Glutamatergic neuron (in vitro differentiated cells): Measurements from ENCODE around the gene PLEKHD1. TPM values are rescaled to one million over a fixed set of nuclear protein-coding genes. Genes with fewer than 3 reads are reported as not detected.

Experiments
- DNase-seq: peaks from one replicate; pipeline ENCODE4 v3.0.0; 2022
- H3K27ac Mint-ChIP-seq: one replicate; pipeline ENCODE4 v1.8.0; 2020; ENCODE audit warnings: mild to moderate bottlenecking, mixed read lengths, inconsistent platforms; ENCODE audit not compliant: unreplicated experiment
- H3K27me3 Mint-ChIP-seq: one replicate; pipeline ENCODE4 v1.8.0; 2020; ENCODE audit warnings: mild to moderate bottlenecking, moderate library complexity, mixed read lengths, inconsistent platforms; ENCODE audit not compliant: unreplicated experiment
- H3K36me3 Mint-ChIP-seq: one replicate; pipeline ENCODE4 v1.8.0; 2020; ENCODE audit warnings: mild to moderate bottlenecking, mixed read lengths, inconsistent platforms; ENCODE audit not compliant: unreplicated experiment
- H3K4me1 Mint-ChIP-seq: one replicate; pipeline ENCODE4 v1.8.0; 2020; ENCODE audit warnings: mild to moderate bottlenecking, low read depth, mixed read lengths, inconsistent platforms; ENCODE audit not compliant: unreplicated experiment
- H3K4me3 Mint-ChIP-seq: one replicate; pipeline ENCODE4 v1.8.0; 2020; ENCODE audit warnings: mild to moderate bottlenecking, mixed read lengths, inconsistent platforms; ENCODE audit not compliant: unreplicated experiment
- H3K9me3 Mint-ChIP-seq: one replicate; pipeline ENCODE4 v1.8.0; 2020; ENCODE audit warnings: mild to moderate bottlenecking, moderate library complexity, mixed read lengths, inconsistent platforms; ENCODE audit not compliant: unreplicated experiment
- total RNA-seq: library from RNA; stranded (reverse); fragmentation: NEBNext Ultra II Directional; extraction: Animal tissue kit (Norgen Biotek cat#: 25700); gene quantifications from one replicate; pipeline ENCODE4 v1.2.1, GENCODE V29; 2021; ENCODE audit not compliant: unreplicated experiment
- TF ChIP-seq, protein P1 (sequence below): fragments of 200-600 bp; sonication (generic); IDR thresholded peaks from one replicate; pipeline ENCODE4 v1.5.0; 2021; ENCODE audit not compliant: partially characterized antibody, unreplicated experiment

Gene PLEKHD1
- total RNA-seq, 1 donor from 2014 or later = 1.3 TPM

DNA sequence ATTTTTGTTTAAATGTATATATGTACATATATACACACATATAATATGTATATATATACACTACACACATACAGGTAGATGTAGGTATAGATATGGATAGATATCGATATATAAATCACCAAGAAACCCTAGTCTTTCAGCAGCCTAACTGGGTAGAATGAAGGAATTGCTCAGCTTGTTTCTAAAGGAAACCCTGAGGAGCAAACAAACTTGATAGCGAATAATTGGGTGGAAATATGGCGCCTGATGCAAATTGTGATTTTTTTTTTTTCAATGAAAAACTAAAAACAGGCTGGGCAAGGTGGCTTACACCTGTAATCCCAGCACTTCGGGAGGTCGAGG lies 90.4 kb downstream of the PLEKHD1 start:
- Mint-ChIP-seq H3K4me1 (peaks cover 8% of the 10 kb centered on the region), H3K27ac (peak overlapping the region; percentile 97), H3K27me3 (peaks cover 16% of the 10 kb centered on the region), H3K4me3 (peak overlapping the region; percentile 96), H3K36me3 (peaks cover 14% of the 10 kb centered on the region), H3K9me3 (peaks cover 12% of the 10 kb centered on the region)
- TF ChIP-seq, protein P1, sequence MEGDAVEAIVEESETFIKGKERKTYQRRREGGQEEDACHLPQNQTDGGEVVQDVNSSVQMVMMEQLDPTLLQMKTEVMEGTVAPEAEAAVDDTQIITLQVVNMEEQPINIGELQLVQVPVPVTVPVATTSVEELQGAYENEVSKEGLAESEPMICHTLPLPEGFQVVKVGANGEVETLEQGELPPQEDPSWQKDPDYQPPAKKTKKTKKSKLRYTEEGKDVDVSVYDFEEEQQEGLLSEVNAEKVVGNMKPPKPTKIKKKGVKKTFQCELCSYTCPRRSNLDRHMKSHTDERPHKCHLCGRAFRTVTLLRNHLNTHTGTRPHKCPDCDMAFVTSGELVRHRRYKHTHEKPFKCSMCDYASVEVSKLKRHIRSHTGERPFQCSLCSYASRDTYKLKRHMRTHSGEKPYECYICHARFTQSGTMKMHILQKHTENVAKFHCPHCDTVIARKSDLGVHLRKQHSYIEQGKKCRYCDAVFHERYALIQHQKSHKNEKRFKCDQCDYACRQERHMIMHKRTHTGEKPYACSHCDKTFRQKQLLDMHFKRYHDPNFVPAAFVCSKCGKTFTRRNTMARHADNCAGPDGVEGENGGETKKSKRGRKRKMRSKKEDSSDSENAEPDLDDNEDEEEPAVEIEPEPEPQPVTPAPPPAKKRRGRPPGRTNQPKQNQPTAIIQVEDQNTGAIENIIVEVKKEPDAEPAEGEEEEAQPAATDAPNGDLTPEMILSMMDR = peak; percentile 38
- no peak for DNase-seq

DNA sequence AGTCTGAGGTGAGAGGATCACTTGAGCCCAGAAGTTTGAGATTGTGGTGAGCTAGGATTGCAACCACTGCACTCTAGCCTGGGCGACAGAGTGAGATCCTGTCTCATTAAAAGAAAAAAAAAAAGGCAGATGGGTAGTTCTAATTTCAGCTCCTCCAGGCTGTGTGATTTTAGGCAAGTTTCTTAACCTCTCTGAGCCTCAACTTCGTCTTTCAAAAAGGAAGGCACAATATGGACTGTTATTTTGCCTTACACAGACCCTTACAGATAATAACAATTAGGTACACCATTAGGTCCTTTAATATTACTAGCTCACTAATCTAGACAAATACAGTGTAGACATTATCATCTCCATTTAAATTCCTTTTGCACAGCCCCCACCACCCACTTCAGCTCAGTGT lies 94.9 kb downstream of the PLEKHD1 start:
- no peak for DNase-seq
- H3K27me3 Mint-ChIP-seq = peaks cover 15% of the 10 kb centered on the region
- peaks cover 5% of the 10 kb centered on the region for H3K4me1 Mint-ChIP-seq
- no peak overlapping the region for H3K27ac Mint-ChIP-seq
- peaks cover 9% of the 10 kb centered on the region for H3K9me3 Mint-ChIP-seq
- no peak overlapping the region for H3K4me3 Mint-ChIP-seq
- TF ChIP-seq, protein P1 = no peak
- peaks cover 8% of the 10 kb centered on the region for H3K36me3 Mint-ChIP-seq

DNA sequence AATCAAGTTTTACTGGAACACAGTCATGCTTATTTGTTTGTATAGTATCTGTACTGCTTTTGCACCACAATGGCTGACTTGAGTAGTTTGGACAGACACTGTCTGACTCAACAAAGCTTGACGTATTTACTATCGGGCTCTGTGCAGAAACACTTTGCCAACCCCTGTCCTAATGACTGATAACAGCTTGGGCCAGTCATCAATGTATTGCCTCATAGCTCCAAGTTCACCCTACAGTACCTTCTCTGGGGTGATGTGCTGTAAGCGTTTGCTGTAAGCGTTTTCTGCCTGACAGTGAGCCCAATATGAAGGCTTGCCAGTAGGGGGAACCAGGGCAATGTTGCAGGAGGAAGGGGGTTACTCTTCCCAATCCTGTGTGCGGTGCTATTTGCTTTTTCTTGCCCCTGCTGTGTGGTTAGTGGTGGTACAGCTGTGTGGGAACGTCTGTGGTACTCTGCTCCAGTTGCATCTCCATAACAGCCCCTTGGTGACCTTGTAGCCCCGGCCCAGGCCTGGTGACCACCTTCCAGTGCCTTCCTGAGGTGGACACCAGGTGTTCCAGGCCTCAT lies 95.6 kb downstream of the PLEKHD1 start:
- Mint-ChIP-seq H3K4me3 (no peak overlapping the region), H3K9me3 (peaks cover 6% of the 10 kb centered on the region), H3K4me1 (peaks cover 5% of the 10 kb centered on the region), H3K27me3 (peaks cover 13% of the 10 kb centered on the region), H3K27ac (no peak overlapping the region), H3K36me3 (peaks cover 8% of the 10 kb centered on the region)
- peak; percentile 58 for DNase-seq
- TF ChIP-seq, protein P1 = peak; percentile 58

Other genes starting within 250 kb of the PLEKHD1 start
- gene GALNT16, start 224.6 kb upstream of the PLEKHD1 start, total RNA-seq = 124 TPM
- gene ERH, start 86.4 kb upstream of the PLEKHD1 start, total RNA-seq = 223 TPM
- gene SLC39A9, start 86.0 kb upstream of the PLEKHD1 start, total RNA-seq = 56.4 TPM
- gene CCDC177, start 90.1 kb downstream of the PLEKHD1 start, total RNA-seq = 7.8 TPM
- 106 TPM for gene SUSD6, start 126.9 kb downstream of the PLEKHD1 start, total RNA-seq